Stimulated activated naive CD8-positive, alpha-beta T cell treated with anti-CD3 and anti-CD28 coated beads, Interleukin-15, Interleukin-2, amounts not matched to agents 100 ng/mL and 50 ng/mL, for 24 hours (primary cell): ENCODE measurements around the gene MAD1L1.

Experiments
- H3K27ac Mint-ChIP-seq: one replicate; pipeline ENCODE4 v1.8.0; 2021; ENCODE audit warnings: mild to moderate bottlenecking, mixed read lengths
- H3K27me3 Mint-ChIP-seq: one replicate; pipeline ENCODE4 v1.8.0; 2021; ENCODE audit warnings: mixed read lengths
- H3K36me3 Mint-ChIP-seq: one replicate; pipeline ENCODE4 v1.8.0; 2021; ENCODE audit warnings: low read depth, mixed read lengths
- H3K4me1 Mint-ChIP-seq: one replicate; pipeline ENCODE4 v1.8.0; 2021; ENCODE audit warnings: low read depth, mixed read lengths
- H3K4me3 Mint-ChIP-seq: one replicate; pipeline ENCODE4 v1.8.0; 2021; ENCODE audit warnings: mild to moderate bottlenecking, mixed read lengths
- H3K9me3 Mint-ChIP-seq: one replicate; pipeline ENCODE4 v1.8.0; 2021; ENCODE audit warnings: mixed read lengths

The MAD1L1 gene

GRCh38 chr7:2253525-2254244 is 20.9 kb upstream of the MAD1L1 start:
- Mint-ChIP-seq H3K27ac (no peak overlapping the region), H3K4me3 (no peak overlapping the region), H3K27me3 (no peaks in the 10 kb centered on the region), H3K9me3 (no peaks in the 10 kb centered on the region), H3K4me1 (peaks cover 23% of the 10 kb centered on the region), H3K36me3 (peaks cover 4% of the 10 kb centered on the region)

- no peaks in the 10 kb centered on the region for H3K27me3 Mint-ChIP-seq
- H3K9me3 Mint-ChIP-seq, result no peaks in the 10 kb centered on the region
- peak overlapping the region; percentile 52 for H3K27ac Mint-ChIP-seq
- peaks cover 6% of the 10 kb centered on the region for H3K36me3 Mint-ChIP-seq
- peaks cover 29% of the 10 kb centered on the region for H3K4me1 Mint-ChIP-seq
- H3K4me3 Mint-ChIP-seq, result no peak overlapping the region
These were observed 20.3 kb upstream of the MAD1L1 start for GRCh38 chr7:2253021-2253420.

GRCh38 chr7:2251841-2252771 is 19.4 kb upstream of the MAD1L1 start:
- Mint-ChIP-seq H3K9me3 (no peaks in the 10 kb centered on the region), H3K27me3 (no peaks in the 10 kb centered on the region), H3K4me3 (no peak overlapping the region), H3K36me3 (peaks cover 9% of the 10 kb centered on the region), H3K4me1 (peaks cover 31% of the 10 kb centered on the region), H3K27ac (no peak overlapping the region)

GRCh38 chr7:2251381-2251780 is 18.6 kb upstream of the MAD1L1 start:
- no peaks in the 10 kb centered on the region for H3K27me3 Mint-ChIP-seq
- no peak overlapping the region for H3K4me3 Mint-ChIP-seq
- H3K27ac Mint-ChIP-seq, result no peak overlapping the region
- H3K36me3 Mint-ChIP-seq, result peaks cover 9% of the 10 kb centered on the region
- H3K9me3 Mint-ChIP-seq, result no peaks in the 10 kb centered on the region
- peaks cover 32% of the 10 kb centered on the region for H3K4me1 Mint-ChIP-seq

- Mint-ChIP-seq H3K9me3 (no peaks in the 10 kb centered on the region), H3K27me3 (no peaks in the 10 kb centered on the region), H3K4me3 (no peak overlapping the region), H3K27ac (no peak overlapping the region), H3K36me3 (peaks cover 18% of the 10 kb centered on the region), H3K4me1 (peaks cover 30% of the 10 kb centered on the region)
These were observed 17.1 kb upstream of the MAD1L1 start for GRCh38 chr7:2249744-2250323.

GRCh38 chr7:2248984-2249694 is 16.4 kb upstream of the MAD1L1 start:
- H3K27me3 Mint-ChIP-seq, result no peaks in the 10 kb centered on the region
- peak overlapping the region; percentile 82 for H3K27ac Mint-ChIP-seq
- peaks cover 21% of the 10 kb centered on the region for H3K36me3 Mint-ChIP-seq
- H3K9me3 Mint-ChIP-seq, result no peaks in the 10 kb centered on the region
- peak overlapping the region; percentile 35 for H3K4me3 Mint-ChIP-seq
- peaks cover 30% of the 10 kb centered on the region for H3K4me1 Mint-ChIP-seq

- Mint-ChIP-seq H3K4me3 (no peak overlapping the region), H3K4me1 (peaks cover 31% of the 10 kb centered on the region), H3K27me3 (no peaks in the 10 kb centered on the region), H3K9me3 (no peaks in the 10 kb centered on the region), H3K27ac (no peak overlapping the region), H3K36me3 (peaks cover 21% of the 10 kb centered on the region)
These were observed 14.6 kb upstream of the MAD1L1 start for GRCh38 chr7:2247141-2247995.

- H3K9me3 Mint-ChIP-seq, result no peaks in the 10 kb centered on the region
- H3K27ac Mint-ChIP-seq, result peak overlapping the region; percentile 43
- H3K4me3 Mint-ChIP-seq, result no peak overlapping the region
- peaks cover 32% of the 10 kb centered on the region for H3K4me1 Mint-ChIP-seq
- H3K36me3 Mint-ChIP-seq, result peaks cover 21% of the 10 kb centered on the region
- no peaks in the 10 kb centered on the region for H3K27me3 Mint-ChIP-seq
These were observed 13.3 kb upstream of the MAD1L1 start for GRCh38 chr7:2245883-2246675.

GRCh38 chr7:2244404-2244995 is 11.8 kb upstream of the MAD1L1 start:
- peak overlapping the region; percentile 5 for H3K4me3 Mint-ChIP-seq
- H3K9me3 Mint-ChIP-seq, result no peaks in the 10 kb centered on the region
- H3K27ac Mint-ChIP-seq, result no peak overlapping the region
- peaks cover 24% of the 10 kb centered on the region for H3K36me3 Mint-ChIP-seq
- no peaks in the 10 kb centered on the region for H3K27me3 Mint-ChIP-seq
- peaks cover 40% of the 10 kb centered on the region for H3K4me1 Mint-ChIP-seq

GRCh38 chr7:2243458-2243857 is 10.7 kb upstream of the MAD1L1 start:
- Mint-ChIP-seq H3K9me3 (no peaks in the 10 kb centered on the region), H3K4me3 (peak overlapping the region; percentile 93), H3K4me1 (peaks cover 31% of the 10 kb centered on the region), H3K36me3 (peaks cover 29% of the 10 kb centered on the region), H3K27me3 (no peaks in the 10 kb centered on the region), H3K27ac (no peak overlapping the region)

GRCh38 chr7:2242541-2243429 is 10.0 kb upstream of the MAD1L1 start:
- H3K36me3 Mint-ChIP-seq, result peaks cover 31% of the 10 kb centered on the region
- H3K9me3 Mint-ChIP-seq, result no peaks in the 10 kb centered on the region
- H3K4me1 Mint-ChIP-seq, result peaks cover 25% of the 10 kb centered on the region
- H3K27me3 Mint-ChIP-seq, result no peaks in the 10 kb centered on the region
- peak overlapping the region; percentile 93 for H3K27ac Mint-ChIP-seq
- peak overlapping the region; percentile 93 for H3K4me3 Mint-ChIP-seq
